GM12878 (cell line): ENCODE data around the gene SNN.

Experiments
- RAD21 ChIP-seq: IDR thresholded peaks from 2 replicates; pipeline ENCODE4 v1.6.1; 2011; ENCODE audit warnings: mild to moderate bottlenecking, low read depth, low read length, moderate library complexity; ENCODE audit not compliant: insufficient read depth
- RELB ChIP-seq: fragments of 450-650 bp; IDR thresholded peaks from 2 replicates; pipeline ENCODE4 v1.6.1; 2017; ENCODE audit warnings: low read depth, mild to moderate bottlenecking, moderate library complexity
- RFX5 ChIP-seq: IDR thresholded peaks from 2 replicates; pipeline ENCODE4 v1.6.1; 2011; ENCODE audit warnings: low read depth, low read length, improper control_type of control experiment

- no peak for TF ChIP-seq RFX5
- TF ChIP-seq RAD21, result no peak
- no peak for TF ChIP-seq RELB
These were observed 39.5 kb downstream of the SNN start for GRCh38 chr16:11707679-11708197.
